Spleen (tissue), 7 donors: ENCODE results near the gene PFKFB1.

Experiments
- POLR2A ChIP-seq, 3 donors: fragments of 450-650 bp; IDR thresholded peaks; one replicate each; pipeline ENCODE4 v1.5.1; 2017; ENCODE audit warnings: antibody characterized with exemption in 3 of 3, mild to moderate bottlenecking in 1 of 3
- POLR2AphosphoS5 ChIP-seq, 3 donors: sonication (generic); formaldehyde crosslinking; IDR thresholded peaks; one replicate each; pipeline ENCODE4 v1.5.1; 2017; ENCODE audit warnings: antibody characterized with exemption in 3 of 3
- TF ChIP-seq, protein P1 (sequence below), 11 experiments: fragments of 200-600 bp in 7 of 11; fragments of 450-650 bp in 4 of 11; sonication (generic) in 4 of 11; IDR thresholded peaks in 8 of 11; conservative IDR thresholded peaks in 3 of 11; 1 replicate in 7 of 11; 2 replicates in 4 of 11; pipeline versions ENCODE4 v1.4.0 to v1.8.0; 2016 to 2021; ENCODE audit warnings: antibody characterized with exemption in 11 of 11, inconsistent platforms in 4 of 11, mild to moderate bottlenecking in 1 of 11
- donor health status: DM: no; HTN: no; CAD: no; lungs with moderate emphysema.
- donor health status: DM: no; HTN: no; CAD: no.
- donor health status: DM: no; HTN: no; CAD: no.

DNA sequence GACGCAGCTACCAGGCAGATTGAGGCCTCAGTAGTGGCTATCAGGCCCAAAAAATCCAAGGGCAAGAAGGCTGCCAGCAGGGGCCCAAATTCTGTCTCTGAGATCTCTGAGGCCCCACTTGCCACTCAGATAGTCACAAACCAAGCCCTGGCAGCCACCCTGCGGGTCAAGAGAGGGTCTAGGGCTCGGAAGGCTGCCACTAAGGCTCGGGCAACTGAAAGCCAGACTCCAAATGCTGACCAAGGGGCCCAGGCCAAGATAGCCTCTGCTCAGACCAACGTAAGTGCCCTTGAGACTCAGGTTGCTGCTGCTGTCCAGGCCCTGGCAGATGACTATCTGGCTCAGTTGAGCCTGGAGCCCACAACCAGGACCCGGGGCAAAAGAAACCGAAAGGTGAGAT lies 70.6 kb downstream of the PFKFB1 start:
- TF ChIP-seq, protein P1, sequence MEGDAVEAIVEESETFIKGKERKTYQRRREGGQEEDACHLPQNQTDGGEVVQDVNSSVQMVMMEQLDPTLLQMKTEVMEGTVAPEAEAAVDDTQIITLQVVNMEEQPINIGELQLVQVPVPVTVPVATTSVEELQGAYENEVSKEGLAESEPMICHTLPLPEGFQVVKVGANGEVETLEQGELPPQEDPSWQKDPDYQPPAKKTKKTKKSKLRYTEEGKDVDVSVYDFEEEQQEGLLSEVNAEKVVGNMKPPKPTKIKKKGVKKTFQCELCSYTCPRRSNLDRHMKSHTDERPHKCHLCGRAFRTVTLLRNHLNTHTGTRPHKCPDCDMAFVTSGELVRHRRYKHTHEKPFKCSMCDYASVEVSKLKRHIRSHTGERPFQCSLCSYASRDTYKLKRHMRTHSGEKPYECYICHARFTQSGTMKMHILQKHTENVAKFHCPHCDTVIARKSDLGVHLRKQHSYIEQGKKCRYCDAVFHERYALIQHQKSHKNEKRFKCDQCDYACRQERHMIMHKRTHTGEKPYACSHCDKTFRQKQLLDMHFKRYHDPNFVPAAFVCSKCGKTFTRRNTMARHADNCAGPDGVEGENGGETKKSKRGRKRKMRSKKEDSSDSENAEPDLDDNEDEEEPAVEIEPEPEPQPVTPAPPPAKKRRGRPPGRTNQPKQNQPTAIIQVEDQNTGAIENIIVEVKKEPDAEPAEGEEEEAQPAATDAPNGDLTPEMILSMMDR (IDR thresholded peaks at IDR 0.05 in 8 of 11, conservative IDR thresholded peaks at IDR 0.05 in 3 of 11), result no peak
- TF ChIP-seq POLR2A (IDR thresholded peaks at IDR 0.05), result no peak
- TF ChIP-seq POLR2AphosphoS5 (IDR thresholded peaks at IDR 0.05), result no peak
